Stimulated activated CD8-positive, alpha-beta memory T cell treated with anti-CD3 and anti-CD28 coated beads, Interleukin-12 subunit alpha, Interleukin-12 subunit beta, amount 100 ng/mL, for 1 hour (primary cell): ENCODE measurements around the gene PALD1.

ENCODE experiments used
- DNase-seq: peaks from one replicate; pipeline ENCODE4 v3.0.0-alpha.2; 2020; ENCODE audit warnings: low read depth

PALD1 gene

DNA sequence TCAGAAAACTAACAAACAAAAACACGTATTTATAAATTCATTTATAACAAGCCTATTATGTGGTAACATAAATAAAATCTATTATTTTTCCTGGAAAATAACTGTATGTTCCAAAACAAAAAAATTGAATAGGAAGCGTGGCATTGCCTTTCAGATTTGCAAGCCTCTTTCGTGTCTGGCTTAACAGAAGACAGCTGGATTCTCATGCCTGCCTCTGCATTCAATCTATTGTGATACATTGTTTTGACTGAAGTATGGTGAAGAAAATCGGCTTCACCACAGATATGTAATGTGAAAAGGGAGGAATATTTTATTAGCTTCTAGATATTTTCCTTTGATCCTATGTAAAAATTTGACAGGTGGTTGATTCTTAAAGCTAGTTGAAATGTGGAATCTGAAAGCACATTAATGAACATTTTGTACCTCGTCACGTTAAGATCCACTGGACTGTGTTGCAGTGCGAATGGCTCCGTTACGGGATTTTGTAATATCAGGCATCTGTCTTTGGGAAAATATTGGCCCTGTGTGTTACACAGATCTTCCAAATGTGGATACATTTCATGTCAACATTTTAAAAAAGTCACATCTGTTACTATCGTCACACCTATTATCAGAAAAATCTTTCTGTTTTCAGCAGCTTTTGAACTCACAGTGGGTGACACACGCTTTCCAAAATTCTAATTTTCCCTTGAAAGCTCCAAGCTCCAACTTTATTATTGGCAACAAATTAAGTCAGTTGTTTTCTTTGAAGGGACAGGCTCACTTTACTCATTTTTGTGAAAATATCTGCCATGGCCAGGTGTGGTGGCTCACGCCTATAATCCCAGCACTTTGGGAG is 26.2 kb downstream of the PALD1 start:
- DNase-seq = no peak

GRCh38 chr10:70505908-70506307 is 27.3 kb downstream of the PALD1 start:
- no peak for DNase-seq

GRCh38 chr10:70507966-70508365 is 29.4 kb downstream of the PALD1 start:
- no peak for DNase-seq

DNA sequence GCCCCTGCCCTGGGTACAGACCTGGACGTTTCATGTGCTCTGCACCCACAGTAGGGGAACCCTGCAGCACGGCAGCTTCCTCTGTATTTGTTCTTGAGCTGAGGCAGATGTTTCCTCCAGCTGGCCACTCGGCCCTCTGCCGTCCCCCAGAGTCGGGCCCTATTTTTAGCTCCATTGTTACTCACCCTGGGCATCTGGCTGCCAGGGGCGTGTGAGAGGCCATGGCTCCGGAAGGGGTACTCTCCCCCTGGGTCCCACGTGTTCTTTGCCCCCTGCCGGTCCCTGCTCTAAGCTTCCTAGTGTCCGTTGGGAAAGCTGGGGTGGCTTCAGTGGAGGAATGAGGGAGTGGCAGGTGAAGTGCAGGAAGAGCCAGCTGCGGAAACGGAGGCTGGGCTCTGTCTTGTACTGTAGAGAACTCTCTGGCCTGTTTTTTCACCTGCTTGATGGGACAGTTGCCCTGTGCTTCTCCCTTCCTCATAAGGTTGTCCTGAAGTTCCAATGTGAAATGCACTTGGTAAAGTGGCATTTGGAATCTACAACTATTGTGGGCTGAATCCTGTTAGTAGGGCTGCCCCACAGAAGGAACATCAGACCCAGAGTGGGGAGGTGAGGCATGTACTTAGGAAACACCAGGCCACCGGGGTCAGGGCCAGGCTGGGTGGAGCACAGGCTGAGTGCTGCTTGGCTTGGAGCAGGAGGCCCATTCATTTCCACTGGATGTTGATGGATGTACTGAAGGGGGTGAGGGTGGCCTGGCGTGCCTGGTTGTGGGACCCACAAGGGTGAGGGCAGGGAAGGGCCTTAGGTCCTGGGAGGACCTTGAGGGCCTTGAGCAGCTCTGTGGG is 30.6 kb downstream of the PALD1 start:
- no peak for DNase-seq

DNA sequence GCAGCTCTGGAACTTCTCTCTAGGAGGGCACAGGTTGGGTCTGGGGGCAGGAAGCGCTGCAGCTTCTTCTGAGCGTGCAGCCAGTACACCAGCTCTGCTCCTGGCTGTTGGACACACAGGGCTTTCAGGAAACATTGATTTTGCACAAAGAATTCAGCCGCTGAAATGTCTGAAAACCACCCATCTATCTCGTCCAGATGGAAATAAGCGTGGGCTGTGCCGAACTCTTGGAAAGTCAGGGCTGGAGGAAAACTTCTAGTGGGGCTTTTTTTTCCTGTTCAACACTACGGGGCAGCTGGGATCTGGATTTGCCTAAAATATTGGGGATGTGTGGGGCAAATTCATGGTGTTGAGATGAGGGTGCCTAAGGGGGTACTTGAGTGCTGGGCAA is 31.2 kb downstream of the PALD1 start:
- DNase-seq = no peak

DNA sequence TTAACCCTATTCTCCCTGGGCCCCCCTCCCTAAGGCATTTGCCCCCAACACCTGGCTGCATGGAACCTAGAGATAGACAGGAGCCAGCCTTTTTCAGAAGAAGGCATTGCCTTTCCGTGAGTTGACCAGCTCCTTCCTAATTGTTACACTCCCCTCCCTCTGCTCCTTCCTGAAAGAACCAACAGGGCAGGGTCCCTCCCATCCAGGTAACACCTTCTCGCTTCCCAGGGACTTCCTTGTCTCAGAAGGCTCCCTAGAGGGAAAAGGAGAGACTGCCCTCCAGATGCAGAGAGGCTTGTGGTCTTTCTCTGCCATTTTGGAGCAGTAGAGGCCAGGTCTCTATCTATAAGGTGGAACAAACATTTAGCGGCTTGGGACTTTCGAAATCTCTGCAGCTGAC is 31.9 kb downstream of the PALD1 start:
- DNase-seq = no peak

DNA sequence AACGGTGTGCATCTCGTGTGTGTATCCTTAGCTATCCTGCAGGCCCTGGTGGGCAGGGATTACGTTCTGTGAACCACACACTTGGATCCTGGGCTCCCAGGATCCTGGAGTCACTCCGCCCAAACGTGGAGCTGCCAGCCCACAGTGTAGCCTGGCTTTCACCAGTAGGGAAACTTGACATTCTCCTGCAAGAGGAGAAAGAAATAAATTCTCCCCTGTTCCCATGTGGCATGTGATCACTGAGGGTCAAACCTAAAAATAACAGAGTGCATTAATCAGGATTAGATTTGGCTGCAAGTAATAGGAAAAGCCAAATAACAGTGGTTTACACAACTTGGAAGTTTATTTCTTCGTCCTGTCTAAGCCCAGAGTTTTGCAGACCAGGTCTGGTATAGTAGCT is 32.3 kb downstream of the PALD1 start:
- no peak for DNase-seq

- DNase-seq = no peak
Measured at GRCh38 chr10:70512149-70512639, 33.6 kb downstream of the PALD1 start.

- no peak for DNase-seq
Measured at GRCh38 chr10:70513848-70514309, 35.3 kb downstream of the PALD1 start.

GRCh38 chr10:70514591-70514990 is 36.0 kb downstream of the PALD1 start:
- DNase-seq = no peak

GRCh38 chr10:70515035-70515667 is 36.6 kb downstream of the PALD1 start:
- no peak for DNase-seq

- no peak for DNase-seq
Measured at GRCh38 chr10:70518695-70519094, 40.1 kb downstream of the PALD1 start.

GRCh38 chr10:70523057-70523456 is 44.5 kb downstream of the PALD1 start:
- no peak for DNase-seq

DNA sequence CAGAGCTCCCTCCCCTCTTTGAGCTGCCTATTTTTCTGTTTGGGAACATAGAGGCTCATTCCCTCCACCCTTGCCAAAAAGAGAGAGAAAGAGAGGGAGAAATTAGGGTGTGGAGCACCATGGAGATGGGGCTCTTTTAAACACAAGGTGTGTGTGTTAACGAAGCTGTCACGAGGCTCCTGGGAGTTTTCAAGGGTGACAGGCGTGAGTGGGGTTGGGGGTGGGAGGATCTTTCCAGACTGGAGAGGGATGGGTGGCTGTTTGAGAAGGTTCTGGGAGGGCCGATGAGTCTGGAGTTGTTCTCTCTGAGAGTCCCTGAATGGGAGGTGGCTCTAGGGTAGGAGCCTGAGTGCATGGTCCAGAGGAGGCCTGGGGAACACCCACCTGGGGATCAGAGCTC is 45.0 kb downstream of the PALD1 start:
- DNase-seq = no peak

- DNase-seq = no peak
Measured at GRCh38 chr10:70528314-70528713, 49.7 kb downstream of the PALD1 start.

GRCh38 chr10:70528741-70529362 is 50.3 kb downstream of the PALD1 start:
- DNase-seq = no peak

DNA sequence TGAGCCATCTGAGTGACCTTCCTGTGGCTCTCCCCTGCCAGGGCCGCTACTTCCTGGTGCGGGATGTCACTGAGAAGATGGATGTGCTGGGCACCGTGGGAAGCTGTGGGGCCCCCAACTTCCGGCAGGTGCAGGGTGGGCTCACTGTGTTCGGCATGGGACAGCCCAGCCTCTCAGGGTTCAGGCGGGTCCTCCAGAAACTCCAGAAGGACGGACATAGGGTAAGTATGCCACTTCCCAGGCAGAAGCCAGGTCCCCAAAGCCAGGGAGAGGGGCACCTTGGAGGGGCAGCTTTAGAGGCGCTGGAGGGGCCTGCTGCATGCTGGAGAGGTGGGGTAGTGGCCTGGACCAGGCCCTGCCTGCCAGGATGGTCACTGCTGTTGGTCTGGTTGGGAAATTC is 51.3 kb downstream of the PALD1 start:
- DNase-seq = no peak

DNA sequence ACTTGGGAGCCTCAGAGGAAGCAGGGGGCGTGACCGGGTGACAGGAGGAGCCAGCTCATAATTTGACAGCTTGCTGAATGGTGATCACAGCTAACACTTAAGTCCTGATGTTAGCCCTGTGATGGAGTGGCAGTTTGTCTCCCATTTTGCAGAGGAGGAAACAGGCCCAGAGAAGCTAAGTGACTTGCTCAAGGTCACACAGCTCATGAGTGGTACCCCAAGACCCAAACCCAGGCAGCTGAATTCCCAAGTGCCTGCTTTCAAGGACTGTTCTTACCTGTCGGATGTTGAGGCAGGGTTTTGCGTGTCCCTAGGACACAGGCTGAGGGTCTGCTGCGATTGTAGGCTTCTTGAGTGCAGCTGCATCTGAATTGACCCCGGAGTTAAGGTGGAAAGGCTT is 51.7 kb downstream of the PALD1 start:
- DNase-seq = no peak

DNA sequence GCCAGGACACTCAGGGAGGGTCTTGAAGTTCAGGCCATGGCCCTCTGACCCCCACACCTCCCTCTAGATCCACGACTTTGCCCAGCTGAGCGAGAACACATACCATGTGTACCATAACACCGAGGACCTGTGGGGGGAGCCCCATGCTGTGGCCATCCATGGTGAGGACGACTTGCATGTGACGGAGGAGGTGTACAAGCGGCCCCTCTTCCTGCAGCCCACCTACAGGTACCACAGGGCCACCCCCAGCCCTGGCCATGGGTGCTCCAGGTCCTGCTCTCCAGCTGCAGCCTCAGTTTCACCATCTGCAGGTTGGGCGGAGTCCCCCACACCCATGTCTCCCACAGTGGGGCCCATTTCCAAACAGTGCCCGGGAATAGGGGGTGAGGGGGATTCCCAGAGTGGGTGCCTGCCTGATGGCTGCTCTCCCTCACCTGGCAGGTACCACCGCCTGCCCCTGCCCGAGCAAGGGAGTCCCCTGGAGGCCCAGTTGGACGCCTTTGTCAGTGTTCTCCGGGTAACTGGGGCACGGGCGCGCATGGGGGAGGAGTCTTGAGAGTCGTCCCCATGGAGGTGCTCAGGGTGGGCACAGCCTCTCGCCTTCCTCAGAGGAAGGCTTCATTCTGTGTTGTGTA is 54.1 kb downstream of the PALD1 start:
- no peak for DNase-seq

DNA sequence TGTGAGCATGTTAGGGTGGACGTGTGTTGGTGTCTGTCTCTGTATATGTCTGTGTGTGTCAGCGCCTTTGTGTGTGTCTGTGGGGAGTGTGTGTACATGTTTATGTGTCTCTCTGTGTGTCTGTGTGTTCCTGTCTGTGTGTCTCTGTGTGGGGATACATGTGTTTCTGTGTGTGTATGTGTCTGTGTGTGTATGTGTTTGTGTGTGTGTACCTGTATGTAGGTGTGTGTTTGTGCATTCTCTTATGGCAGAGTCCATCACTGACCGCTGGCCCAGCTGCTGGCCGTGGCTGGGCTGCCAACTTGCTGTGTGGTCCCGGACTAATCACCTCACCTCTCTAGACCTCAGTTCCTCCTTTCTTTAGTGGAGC is 54.6 kb downstream of the PALD1 start:
- no peak for DNase-seq

GRCh38 chr10:70534281-70534680 is 55.7 kb downstream of the PALD1 start:
- DNase-seq = no peak

DNA sequence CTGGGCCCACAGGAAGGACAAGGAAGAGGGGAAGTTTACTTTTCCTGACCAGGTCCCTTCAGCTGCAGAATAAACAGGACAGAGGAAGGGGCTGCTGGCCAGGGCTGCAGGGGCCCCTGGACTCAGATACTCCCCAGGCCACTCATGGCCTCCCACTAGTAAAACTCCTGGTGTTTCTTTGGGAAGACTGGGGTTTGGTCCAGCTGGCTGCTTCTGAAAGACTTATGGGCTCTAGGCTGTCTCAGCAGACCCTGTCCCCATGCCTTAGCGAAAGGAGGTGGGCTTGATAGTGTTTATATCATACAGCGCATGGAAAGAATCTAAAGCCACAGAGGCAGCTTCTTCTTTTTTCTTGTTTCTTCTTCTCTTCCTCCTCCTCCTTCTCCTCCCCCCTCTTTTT is 56.4 kb downstream of the PALD1 start:
- DNase-seq = no peak
